ENCODE data around the gene GRIK5.

The GRIK5 gene

DNA sequence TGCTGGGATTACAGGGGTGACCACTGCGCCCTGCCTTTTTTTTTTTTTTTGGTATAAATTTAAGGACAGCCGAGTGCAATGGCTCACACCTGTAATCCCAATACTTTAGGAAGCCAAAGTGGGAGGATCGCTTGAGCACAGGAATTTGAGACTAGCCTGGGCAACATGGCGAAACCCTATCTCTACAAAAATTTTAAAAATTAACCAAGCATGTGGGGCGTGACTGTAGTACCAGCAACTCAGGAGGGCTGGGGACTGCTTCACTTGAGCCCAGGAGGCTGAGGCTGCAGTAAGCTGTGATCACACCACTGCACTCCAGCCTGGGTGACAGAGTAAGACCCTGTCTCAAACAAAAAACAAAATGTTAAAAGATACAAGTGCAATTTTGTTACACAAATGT is 27.5 kb upstream of the GRIK5 start:
- TF ChIP-seq SIN3A (IDR thresholded peaks at IDR 0.05; ENCODE audit: borderline replicate concordance, insufficient read depth, low read length) (no peak), FOXP2 (optimal IDR thresholded peaks at IDR 0.05; ENCODE audit: borderline replicate concordance, extremely low read depth, extremely low read length, insufficient read depth) (no peak), TAF1 (IDR thresholded peaks at IDR 0.05; ENCODE audit: borderline replicate concordance, insufficient read depth, low read length) (no peak), POLR2AphosphoS5 (IDR thresholded peaks at IDR 0.05; ENCODE audit: low read depth, low read length) (no peak)
- TF ChIP-seq, protein P1, sequence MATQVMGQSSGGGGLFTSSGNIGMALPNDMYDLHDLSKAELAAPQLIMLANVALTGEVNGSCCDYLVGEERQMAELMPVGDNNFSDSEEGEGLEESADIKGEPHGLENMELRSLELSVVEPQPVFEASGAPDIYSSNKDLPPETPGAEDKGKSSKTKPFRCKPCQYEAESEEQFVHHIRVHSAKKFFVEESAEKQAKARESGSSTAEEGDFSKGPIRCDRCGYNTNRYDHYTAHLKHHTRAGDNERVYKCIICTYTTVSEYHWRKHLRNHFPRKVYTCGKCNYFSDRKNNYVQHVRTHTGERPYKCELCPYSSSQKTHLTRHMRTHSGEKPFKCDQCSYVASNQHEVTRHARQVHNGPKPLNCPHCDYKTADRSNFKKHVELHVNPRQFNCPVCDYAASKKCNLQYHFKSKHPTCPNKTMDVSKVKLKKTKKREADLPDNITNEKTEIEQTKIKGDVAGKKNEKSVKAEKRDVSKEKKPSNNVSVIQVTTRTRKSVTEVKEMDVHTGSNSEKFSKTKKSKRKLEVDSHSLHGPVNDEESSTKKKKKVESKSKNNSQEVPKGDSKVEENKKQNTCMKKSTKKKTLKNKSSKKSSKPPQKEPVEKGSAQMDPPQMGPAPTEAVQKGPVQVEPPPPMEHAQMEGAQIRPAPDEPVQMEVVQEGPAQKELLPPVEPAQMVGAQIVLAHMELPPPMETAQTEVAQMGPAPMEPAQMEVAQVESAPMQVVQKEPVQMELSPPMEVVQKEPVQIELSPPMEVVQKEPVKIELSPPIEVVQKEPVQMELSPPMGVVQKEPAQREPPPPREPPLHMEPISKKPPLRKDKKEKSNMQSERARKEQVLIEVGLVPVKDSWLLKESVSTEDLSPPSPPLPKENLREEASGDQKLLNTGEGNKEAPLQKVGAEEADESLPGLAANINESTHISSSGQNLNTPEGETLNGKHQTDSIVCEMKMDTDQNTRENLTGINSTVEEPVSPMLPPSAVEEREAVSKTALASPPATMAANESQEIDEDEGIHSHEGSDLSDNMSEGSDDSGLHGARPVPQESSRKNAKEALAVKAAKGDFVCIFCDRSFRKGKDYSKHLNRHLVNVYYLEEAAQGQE (IDR thresholded peaks at IDR 0.05; ENCODE audit: insufficient read depth in 1 of 2, low read depth in 2 of 2, low read length in 2 of 2): no peak

DNA sequence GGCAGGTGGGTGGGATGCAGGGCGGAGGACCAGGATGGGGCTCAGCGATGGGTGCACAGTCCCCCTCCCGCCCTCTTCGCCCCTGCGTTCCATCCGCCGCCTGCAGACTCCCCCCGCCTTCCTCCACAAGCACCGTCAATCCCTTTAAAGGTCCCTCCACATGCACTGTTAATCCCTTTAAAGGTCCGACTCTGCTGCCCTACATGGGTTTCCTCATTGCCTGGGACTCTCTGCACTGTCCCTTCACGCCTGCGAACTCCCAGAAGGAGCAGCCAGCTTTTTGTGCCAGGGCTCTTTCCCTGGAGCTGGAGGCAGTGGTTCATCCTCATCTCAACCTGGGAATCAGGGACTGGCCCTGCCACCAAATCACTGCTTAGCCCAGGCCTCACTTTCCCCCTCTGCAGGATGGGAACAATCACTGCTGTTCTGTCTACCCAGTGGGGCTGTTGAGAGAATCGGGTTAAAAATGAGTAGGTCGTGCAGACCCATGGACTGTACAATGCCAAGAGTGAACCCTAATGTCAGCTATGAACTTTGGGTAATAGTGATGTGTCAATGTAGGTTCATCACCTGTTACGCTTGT is 26.3 kb upstream of the GRIK5 start:
- TF ChIP-seq POLR2AphosphoS5 (IDR thresholded peaks at IDR 0.05; ENCODE audit: low read depth, low read length): no peak
- no peak for TF ChIP-seq SIN3A (IDR thresholded peaks at IDR 0.05; ENCODE audit: borderline replicate concordance, insufficient read depth, low read length)
- TF ChIP-seq, protein P1 (IDR thresholded peaks at IDR 0.05; ENCODE audit: insufficient read depth in 1 of 2, low read depth in 2 of 2, low read length in 2 of 2): no peak
- TF ChIP-seq FOXP2 (optimal IDR thresholded peaks at IDR 0.05; ENCODE audit: borderline replicate concordance, extremely low read depth, extremely low read length, insufficient read depth): no peak
- no peak for TF ChIP-seq TAF1 (IDR thresholded peaks at IDR 0.05; ENCODE audit: borderline replicate concordance, insufficient read depth, low read length)

DNA sequence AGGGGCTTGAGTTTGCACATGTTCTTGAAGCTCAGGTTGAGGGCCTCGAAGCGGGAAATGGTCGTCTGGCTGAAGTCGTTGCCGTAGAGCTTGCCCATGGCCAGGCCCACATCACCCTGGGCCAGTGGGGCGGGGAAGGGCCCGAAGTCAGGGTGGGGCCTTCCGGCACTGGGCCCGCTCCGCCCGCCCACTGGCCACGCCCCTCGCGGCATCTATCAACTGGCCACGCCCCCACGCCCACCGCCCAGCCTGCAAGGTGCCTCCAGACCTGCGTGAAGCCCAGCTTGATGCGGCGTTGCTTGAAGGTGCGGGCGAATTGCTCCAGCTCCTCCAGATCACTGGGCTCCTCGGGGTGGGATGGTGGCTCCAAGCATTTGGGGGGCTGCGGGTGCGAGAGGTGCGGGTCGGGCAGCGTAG is 25.8 kb upstream of the GRIK5 start:
- TF ChIP-seq, protein P1 (IDR thresholded peaks at IDR 0.05; ENCODE audit: insufficient read depth in 1 of 2, low read depth in 2 of 2, low read length in 2 of 2): no peak
- TF ChIP-seq TAF1 (IDR thresholded peaks at IDR 0.05; ENCODE audit: borderline replicate concordance, insufficient read depth, low read length) (no peak), FOXP2 (optimal IDR thresholded peaks at IDR 0.05; ENCODE audit: borderline replicate concordance, extremely low read depth, extremely low read length, insufficient read depth) (no peak), POLR2AphosphoS5 (IDR thresholded peaks at IDR 0.05; ENCODE audit: low read depth, low read length) (no peak), SIN3A (IDR thresholded peaks at IDR 0.05; ENCODE audit: borderline replicate concordance, insufficient read depth, low read length) (no peak)

DNA sequence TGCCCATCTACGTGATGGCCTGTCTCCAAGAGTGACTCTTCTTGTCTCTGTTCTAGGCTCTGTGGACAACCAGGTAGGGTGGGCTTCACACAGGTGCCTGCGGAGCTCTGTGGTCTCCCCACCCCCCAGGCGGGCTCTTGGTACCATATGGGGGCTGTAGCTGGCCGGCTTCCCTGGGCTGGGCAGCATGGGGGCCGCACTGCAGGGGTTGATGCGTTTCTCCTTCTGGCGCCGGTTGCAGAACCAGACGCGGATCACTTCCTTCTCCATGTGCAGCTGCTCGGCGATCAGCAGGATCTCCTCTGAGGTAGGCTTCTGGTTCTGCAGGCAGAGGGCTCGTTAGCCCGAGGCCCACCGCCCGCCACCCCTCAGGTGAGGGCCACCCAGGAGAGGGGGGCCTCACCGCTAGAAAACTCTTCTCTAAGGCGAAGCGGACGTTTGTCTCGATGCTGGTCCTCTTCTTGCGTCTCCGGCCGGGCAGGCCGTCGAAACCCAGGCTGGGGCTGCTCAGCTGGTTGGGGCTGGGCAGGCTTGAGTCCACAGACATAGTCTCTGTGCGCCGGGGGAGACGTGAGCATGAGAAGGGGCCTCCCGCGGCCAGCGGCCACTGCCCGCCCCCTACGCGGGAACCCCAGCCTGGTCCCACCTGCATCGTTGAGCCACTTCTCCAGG is 25.3 kb upstream of the GRIK5 start:
- TF ChIP-seq TAF1 (IDR thresholded peaks at IDR 0.05; ENCODE audit: borderline replicate concordance, insufficient read depth, low read length) (no peak), SIN3A (IDR thresholded peaks at IDR 0.05; ENCODE audit: borderline replicate concordance, insufficient read depth, low read length) (no peak), FOXP2 (optimal IDR thresholded peaks at IDR 0.05; ENCODE audit: borderline replicate concordance, extremely low read depth, extremely low read length, insufficient read depth) (no peak), POLR2AphosphoS5 (IDR thresholded peaks at IDR 0.05; ENCODE audit: low read depth, low read length) (no peak)
- TF ChIP-seq, protein P1 (IDR thresholded peaks at IDR 0.05; ENCODE audit: insufficient read depth in 1 of 2, low read depth in 2 of 2, low read length in 2 of 2): no peak

All from PFSK-1 (cell line).